GM12878 (cell line): ENCODE data around the gene MAPK8IP3.

Experiments
- ZNF592 ChIP-seq: fragments of 450-650 bp; IDR thresholded peaks from 2 replicates; pipeline ENCODE4 v1.6.1; 2017; ENCODE audit warnings: mild to moderate bottlenecking, moderate library complexity
- TF ChIP-seq, protein P1 (sequence below), 3 experiments: IDR thresholded peaks in 2 of 3; conservative IDR thresholded peaks in 1 of 3; 2 replicates each; pipeline ENCODE4 v1.5.1; 2011; ENCODE audit warnings: low read depth in 3 of 3, low read length in 3 of 3, mild to moderate bottlenecking in 3 of 3, control low read depth in 2 of 3, moderate library complexity in 2 of 3, inconsistent platforms in 1 of 3, mixed read lengths in 1 of 3; ENCODE audit not compliant: control insufficient read depth in 2 of 3, insufficient read depth in 1 of 3; ENCODE audit errors: extremely low read depth in 1 of 3

DNA sequence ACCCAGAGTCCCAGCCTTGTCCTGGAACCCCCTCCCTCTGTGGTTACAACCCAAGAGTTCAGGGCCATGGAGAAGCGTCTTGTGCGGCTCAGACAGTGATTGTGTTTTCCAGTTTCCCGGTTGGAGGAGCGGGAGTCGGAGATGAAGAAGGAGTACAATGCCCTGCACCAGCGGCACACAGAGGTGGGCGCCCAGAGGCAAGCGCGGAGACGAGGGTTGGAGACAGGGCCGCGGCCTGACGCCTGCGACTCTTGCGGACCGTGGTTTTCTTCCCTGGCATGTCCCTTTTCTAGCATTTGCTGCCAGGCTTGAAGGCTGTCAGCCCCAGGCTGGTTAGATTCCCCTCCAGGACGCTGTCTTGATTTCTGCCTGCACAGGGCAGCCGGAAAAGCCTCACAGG lies 23.0 kb downstream of the MAPK8IP3 start:
- TF ChIP-seq ZNF592: no peak
- TF ChIP-seq, protein P1, sequence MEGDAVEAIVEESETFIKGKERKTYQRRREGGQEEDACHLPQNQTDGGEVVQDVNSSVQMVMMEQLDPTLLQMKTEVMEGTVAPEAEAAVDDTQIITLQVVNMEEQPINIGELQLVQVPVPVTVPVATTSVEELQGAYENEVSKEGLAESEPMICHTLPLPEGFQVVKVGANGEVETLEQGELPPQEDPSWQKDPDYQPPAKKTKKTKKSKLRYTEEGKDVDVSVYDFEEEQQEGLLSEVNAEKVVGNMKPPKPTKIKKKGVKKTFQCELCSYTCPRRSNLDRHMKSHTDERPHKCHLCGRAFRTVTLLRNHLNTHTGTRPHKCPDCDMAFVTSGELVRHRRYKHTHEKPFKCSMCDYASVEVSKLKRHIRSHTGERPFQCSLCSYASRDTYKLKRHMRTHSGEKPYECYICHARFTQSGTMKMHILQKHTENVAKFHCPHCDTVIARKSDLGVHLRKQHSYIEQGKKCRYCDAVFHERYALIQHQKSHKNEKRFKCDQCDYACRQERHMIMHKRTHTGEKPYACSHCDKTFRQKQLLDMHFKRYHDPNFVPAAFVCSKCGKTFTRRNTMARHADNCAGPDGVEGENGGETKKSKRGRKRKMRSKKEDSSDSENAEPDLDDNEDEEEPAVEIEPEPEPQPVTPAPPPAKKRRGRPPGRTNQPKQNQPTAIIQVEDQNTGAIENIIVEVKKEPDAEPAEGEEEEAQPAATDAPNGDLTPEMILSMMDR (IDR thresholded peaks at IDR 0.05 in 2 of 3, conservative IDR thresholded peaks at IDR 0.05 in 1 of 3; ENCODE audit: control insufficient read depth in 2 of 3, extremely low read depth in 1 of 3, insufficient read depth in 1 of 3, low read depth in 3 of 3, low read length in 3 of 3): no peak
